ENCODE results near the gene HJV. TPM values are rescaled to one million over a fixed set of nuclear protein-coding genes. Genes with fewer than 3 reads are reported as not detected.
"Not testable (repeated sequence)": the region's sequence is repeated elsewhere in the genome, so short reads cannot be mapped to it uniquely, and the experiment has no call there.

Gene HJV, protein sequence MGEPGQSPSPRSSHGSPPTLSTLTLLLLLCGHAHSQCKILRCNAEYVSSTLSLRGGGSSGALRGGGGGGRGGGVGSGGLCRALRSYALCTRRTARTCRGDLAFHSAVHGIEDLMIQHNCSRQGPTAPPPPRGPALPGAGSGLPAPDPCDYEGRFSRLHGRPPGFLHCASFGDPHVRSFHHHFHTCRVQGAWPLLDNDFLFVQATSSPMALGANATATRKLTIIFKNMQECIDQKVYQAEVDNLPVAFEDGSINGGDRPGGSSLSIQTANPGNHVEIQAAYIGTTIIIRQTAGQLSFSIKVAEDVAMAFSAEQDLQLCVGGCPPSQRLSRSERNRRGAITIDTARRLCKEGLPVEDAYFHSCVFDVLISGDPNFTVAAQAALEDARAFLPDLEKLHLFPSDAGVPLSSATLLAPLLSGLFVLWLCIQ
- total RNA-seq = not detected
- long read RNA-seq, donor 1 = 0 reads
- long read RNA-seq, donor 2 = 0 reads

- Histone ChIP-seq H3K4me1 (ENCODE audit: low read depth) (peaks cover 5% of the 10 kb centered on the region), H3K4me3 (no peak within 1 kb of the TSS), H3K36me3 (ENCODE audit: low read depth) (no peaks in the 10 kb centered on the region), H3K9me3 (no peaks in the 10 kb centered on the region)
- intact Hi-C loops (cut with DNase I, micrococcal nuclease) = no loop called here
- peak in 1 of 3 donors; percentile 24 for DNase-seq
- no peak for ATAC-seq
- no peak for TF ChIP-seq CTCF (IDR thresholded peaks at IDR 0.05)
Observed at GRCh38 chr1:146021622-146022402, at the start of gene HJV. Gene HJV (minus strand): TSS chr1:146021735. CDS start chr1:146020231, 1,504 bp downstream.

DNA sequence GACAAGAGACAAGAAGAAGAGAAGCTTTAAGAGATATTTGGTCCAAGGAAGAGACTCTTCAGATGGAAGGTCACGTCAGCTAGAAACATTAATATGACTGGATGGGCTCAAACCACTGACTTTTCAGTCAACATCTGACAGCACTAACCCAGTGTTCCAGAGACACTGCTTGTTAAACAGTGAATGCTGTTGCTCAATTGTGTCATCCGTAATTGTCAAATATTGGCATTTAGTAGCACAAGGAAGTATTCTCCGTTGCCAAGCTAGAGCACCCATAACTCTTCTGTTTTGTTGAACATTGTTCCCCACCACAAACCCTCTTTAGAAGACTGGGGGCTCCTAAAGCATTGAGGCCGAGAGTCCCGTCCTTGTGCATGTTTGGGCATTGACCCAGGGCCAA is 37.6 kb upstream of the HJV start:
- ATAC-seq; H3K4me1 ChIP-seq (ENCODE audit: low read depth); H3K36me3 ChIP-seq (ENCODE audit: low read depth); DNase-seq; intact Hi-C loops (cut with DNase I, micrococcal nuclease); H3K9me3 ChIP-seq; H3K4me3 ChIP-seq: not testable (repeated sequence)

DNA sequence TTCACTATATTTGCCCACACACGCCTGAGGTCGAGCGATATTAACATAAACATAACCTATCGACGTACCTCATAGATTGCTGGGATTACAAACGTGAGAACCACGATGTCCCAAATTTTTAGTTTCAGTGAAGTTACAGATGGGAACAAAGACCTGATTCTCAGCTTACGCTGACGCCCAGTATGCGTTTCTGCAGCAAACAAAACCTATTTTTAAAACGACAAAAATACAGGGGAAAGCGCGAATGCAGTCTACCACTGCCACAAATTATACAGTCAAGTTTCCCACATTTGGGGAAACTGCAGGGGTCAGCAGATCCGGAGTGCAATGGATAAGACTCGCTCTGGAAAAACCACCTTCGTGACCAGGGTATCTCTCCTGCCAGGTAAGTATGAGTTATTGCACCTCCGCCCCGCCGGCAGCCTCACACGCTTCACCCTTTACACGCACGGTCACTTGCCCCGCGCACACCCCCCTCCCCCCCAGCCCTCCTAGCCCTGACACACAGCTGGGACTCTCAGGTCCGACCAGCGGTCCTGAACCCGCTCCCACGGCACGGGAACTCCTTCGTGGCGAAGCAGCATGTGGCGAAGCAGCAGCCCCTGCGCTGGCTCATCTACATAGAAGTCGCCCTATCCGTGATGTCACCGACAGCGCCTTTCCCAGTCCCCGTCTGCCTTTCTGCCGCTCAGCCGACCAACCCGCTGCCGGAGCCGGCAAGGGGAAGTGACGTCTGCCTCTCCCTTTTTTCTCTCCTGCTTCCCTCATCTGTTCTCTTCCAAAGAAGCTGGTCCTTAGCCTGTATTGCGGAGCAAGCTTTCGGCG is 30.5 kb upstream of the HJV start:
- H3K4me3 ChIP-seq; H3K4me1 ChIP-seq (ENCODE audit: low read depth); H3K36me3 ChIP-seq (ENCODE audit: low read depth); H3K9me3 ChIP-seq; intact Hi-C loops (cut with DNase I, micrococcal nuclease): not testable (repeated sequence)
- ATAC-seq (peak; percentile 98), DNase-seq (peak; percentile 83 to 92 (median 91))

- intact Hi-C loops (cut with DNase I, micrococcal nuclease) = no loop called here
- no peak for TF ChIP-seq CTCF (IDR thresholded peaks at IDR 0.05)
- DNase-seq (no peak), ATAC-seq (no peak)
- Histone ChIP-seq H3K4me1 (ENCODE audit: low read depth) (no peaks in the 10 kb centered on the region), H3K36me3 (ENCODE audit: low read depth) (no peaks in the 10 kb centered on the region), H3K4me3 (no peak overlapping the region), H3K9me3 (no peaks in the 10 kb centered on the region)
Observed at GRCh38 chr1:146051452-146051851, 29.9 kb upstream of the HJV start.

GRCh38 chr1:146050652-146050963 is 29.1 kb upstream of the HJV start:
- H3K36me3 ChIP-seq (ENCODE audit: low read depth); H3K9me3 ChIP-seq; intact Hi-C loops (cut with DNase I, micrococcal nuclease); H3K4me1 ChIP-seq (ENCODE audit: low read depth); H3K4me3 ChIP-seq: not testable (repeated sequence)
- ATAC-seq (peak; percentile 35), DNase-seq (peak in 1 of 3 donors; percentile 34)

- DNase-seq; H3K9me3 ChIP-seq; ATAC-seq; H3K36me3 ChIP-seq (ENCODE audit: low read depth); H3K4me1 ChIP-seq (ENCODE audit: low read depth); H3K4me3 ChIP-seq; intact Hi-C loops (cut with DNase I, micrococcal nuclease): not testable (repeated sequence)
Observed at GRCh38 chr1:146049866-146050651, 28.5 kb upstream of the HJV start.

DNA sequence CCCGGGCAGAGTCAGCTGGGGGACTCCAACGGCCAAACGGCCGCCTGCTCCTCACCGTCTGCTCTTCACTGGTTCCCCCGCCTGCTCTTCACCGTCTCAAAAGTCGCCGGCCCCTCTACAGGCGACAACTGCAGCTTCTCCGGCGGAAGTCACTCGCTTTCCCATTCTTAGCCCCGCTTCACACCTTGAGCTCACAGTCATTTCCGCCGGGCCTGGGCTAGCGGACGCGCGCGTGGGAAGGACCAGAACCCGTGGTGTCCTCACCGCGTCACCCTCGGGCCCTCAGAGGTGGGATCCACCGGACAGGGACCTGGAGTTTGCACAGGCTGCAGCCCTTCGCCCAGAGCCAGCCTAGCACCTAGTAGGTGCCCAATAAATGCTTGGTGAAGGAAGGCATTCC is 27.9 kb upstream of the HJV start:
- Histone ChIP-seq H3K4me3 (no peak overlapping the region), H3K4me1 (ENCODE audit: low read depth) (no peaks in the 10 kb centered on the region), H3K9me3 (no peaks in the 10 kb centered on the region), H3K36me3 (ENCODE audit: low read depth) (no peaks in the 10 kb centered on the region)
- intact Hi-C loops (cut with DNase I, micrococcal nuclease) = no loop called here
- TF ChIP-seq CTCF (IDR thresholded peaks at IDR 0.05) = no peak
- DNase-seq (peak in 1 of 3 donors; percentile 40), ATAC-seq (no peak)

GRCh38 chr1:146048514-146049115 is 27.1 kb upstream of the HJV start:
- intact Hi-C loops (cut with DNase I, micrococcal nuclease); ATAC-seq; DNase-seq; H3K4me3 ChIP-seq; H3K36me3 ChIP-seq (ENCODE audit: low read depth); H3K9me3 ChIP-seq; H3K4me1 ChIP-seq (ENCODE audit: low read depth): not testable (repeated sequence)

Measured in mucosa of descending colon (tissue), 3 donors.